ENCODE results near the gene MTNR1B.

Gene MTNR1B

GRCh38 chr11:92993004-92993403, 23.6 kb downstream of the MTNR1B start:
- H3K4me3 ChIP-seq (ENCODE audit: low read depth, low read length): no peak overlapping the region
- H3K36me3 ChIP-seq (ENCODE audit: control insufficient read depth in 2 of 2, insufficient read depth in 1 of 2, low read length in 2 of 2): no peaks in the 10 kb centered on the region
- ChIA-PET CTCF (interaction anchor here (0.7 kb wide), 1 partner anchor 10 kb away, joined by 3 read pairs; no protein-coding TSS in a partner anchor), POLR2A (no interaction called here)
- no peaks in the 10 kb centered on the region for H3K9me3 ChIP-seq (ENCODE audit: control insufficient read depth, insufficient read depth, low read depth, low read length)
- TF ChIP-seq ZSCAN23 (tag by site-specific recombination; IDR thresholded peaks at IDR 0.05) (no peak), SP3 (tag by site-specific recombination; IDR thresholded peaks at IDR 0.05) (no peak), ZNF585B (tag by site-specific recombination; IDR thresholded peaks at IDR 0.05) (no peak), HOXC10 (CRISPR knock-in tag; IDR thresholded peaks at IDR 0.05) (no peak), WT1 (tag by site-specific recombination; IDR thresholded peaks at IDR 0.05) (no peak), ZNF398 (tag by site-specific recombination; IDR thresholded peaks at IDR 0.05) (no peak), ZNF48 (tag by site-specific recombination; IDR thresholded peaks at IDR 0.05) (no peak), BCL6B (tag by site-specific recombination; IDR thresholded peaks at IDR 0.05) (no peak), ZNF530 (tag by site-specific recombination; IDR thresholded peaks at IDR 0.05; ENCODE audit: low read depth) (no peak), ZNF488 (tag by site-specific recombination; IDR thresholded peaks at IDR 0.05) (no peak), ZNF555 (tag by site-specific recombination; conservative IDR thresholded peaks at IDR 0.05) (no peak), ZNF280C (tag by site-specific recombination; IDR thresholded peaks at IDR 0.05) (no peak), ZNF404 (tag by site-specific recombination; IDR thresholded peaks at IDR 0.05) (no peak), PRDM1 (tag by site-specific recombination; IDR thresholded peaks at IDR 0.05) (no peak), ZNF843 (tag by site-specific recombination; IDR thresholded peaks at IDR 0.05) (no peak), ZNF623 (tag by site-specific recombination; IDR thresholded peaks at IDR 0.05) (no peak), ZNF24 (tag by site-specific recombination; IDR thresholded peaks at IDR 0.05) (no peak), ZNF580 (tag by site-specific recombination; IDR thresholded peaks at IDR 0.05) (no peak), TSHZ1 (tag by site-specific recombination; IDR thresholded peaks at IDR 0.05; ENCODE audit: borderline replicate concordance) (no peak)
- no peaks in the 10 kb centered on the region for H3K4me1 ChIP-seq (ENCODE audit: control insufficient read depth, insufficient read depth, low read length)
- no peak overlapping the region for H3K27ac ChIP-seq (ENCODE audit: extremely low read depth, low read depth, low read length)
